CD4-positive, alpha-beta T cell (primary cell): Measurements from ENCODE around the gene WFDC6. TPM values are rescaled to one million over a fixed set of nuclear protein-coding genes. Genes with fewer than 3 reads are reported as not detected.
"Not testable (repeated sequence)": the region's sequence is repeated elsewhere in the genome, so short reads cannot be mapped to it uniquely, and the experiment has no call there.

Experiments used
- ATAC-seq: fragments of 200-7000 bp; cut with Tn5 transposase; one replicate; pipeline ENCODE4 v1.10.0; 2022; ENCODE audit warnings: mild to moderate bottlenecking; ENCODE audit not compliant: poor library complexity
- CTCF ChIA-PET: fragments of 350-600 bp; sonication (Branson Sonifier 250); formaldehyde crosslinking; loops from one replicate; lab custom pipeline; 2021; ENCODE audit warnings: antibody characterized with exemption, inconsistent platforms; lab: Charles Lee
- POLR2A ChIA-PET: fragments of 350-600 bp; sonication (Branson Sonifier 250); formaldehyde crosslinking; loops from one replicate; lab custom pipeline; 2021; ENCODE audit warnings: antibody characterized with exemption, inconsistent platforms; lab: Charles Lee
- DNase-seq, 14 experiments: peaks; one replicate each; pipeline ENCODE4 v3.0.0-alpha.2; 2013 to 2020; ENCODE audit warnings: mixed read lengths in 2 of 14
- H3K27ac ChIP-seq, 2 donors: one replicate each; pipeline versions ENCODE4 v1.5.1 to v1.7.0; 2013; ENCODE audit warnings: low read length in 2 of 2, low read depth in 1 of 2, mild to moderate bottlenecking in 1 of 2
- H3K27me3 ChIP-seq, 2 experiments: 1 replicate in 1 of 2; 2 replicates in 1 of 2; pipeline versions ENCODE4 v1.6.1 to v1.7.0; 2013; ENCODE audit warnings: low read length in 2 of 2, control low read depth in 1 of 2, mild to moderate bottlenecking in 1 of 2, moderate library complexity in 1 of 2; ENCODE audit not compliant: insufficient read depth in 2 of 2, control insufficient read depth in 1 of 2
- H3K36me3 ChIP-seq: one replicate; pipeline ENCODE4 v1.6.1; 2013; ENCODE audit warnings: low read length, control low read depth; ENCODE audit not compliant: insufficient read depth
- H3K4me1 ChIP-seq: one replicate; pipeline ENCODE4 v1.6.1; 2013; ENCODE audit warnings: low read length, control low read depth; ENCODE audit not compliant: insufficient read depth
- H3K4me3 ChIP-seq: one replicate; pipeline ENCODE4 v1.5.1; 2013; ENCODE audit warnings: mild to moderate bottlenecking, low read length, moderate library complexity
- H3K9me3 ChIP-seq, 2 experiments: 1 replicate in 1 of 2; 2 replicates in 1 of 2; pipeline versions ENCODE4 v1.6.1 to v1.7.0; 2013; ENCODE audit warnings: low read length in 2 of 2, mild to moderate bottlenecking in 2 of 2, control low read depth in 1 of 2, moderate library complexity in 1 of 2; ENCODE audit not compliant: control insufficient read depth in 1 of 2, insufficient read depth in 1 of 2
- H3K27ac Mint-ChIP-seq: one replicate; pipeline ENCODE4 v1.8.0; 2020; ENCODE audit warnings: mixed read lengths
- H3K27me3 Mint-ChIP-seq: one replicate; pipeline ENCODE4 v1.8.0; 2021; ENCODE audit warnings: mixed read lengths
- H3K36me3 Mint-ChIP-seq: one replicate; pipeline ENCODE4 v1.8.0; 2021; ENCODE audit warnings: low read depth, mixed read lengths
- H3K4me1 Mint-ChIP-seq: one replicate; pipeline ENCODE4 v1.8.0; 2021; ENCODE audit warnings: low read depth, mixed read lengths
- H3K4me3 Mint-ChIP-seq: one replicate; pipeline ENCODE4 v1.8.0; 2020; ENCODE audit warnings: mild to moderate bottlenecking, mixed read lengths
- H3K9me3 Mint-ChIP-seq: one replicate; pipeline ENCODE4 v1.8.0; 2020; ENCODE audit warnings: mixed read lengths
- CTCF ChIP-seq: fragments of 200-600 bp; IDR thresholded peaks from one replicate; pipeline ENCODE4 v1.8.0; 2022; ENCODE audit warnings: antibody characterized with exemption, mild to moderate bottlenecking
- intact Hi-C, 2 experiments: fragments of 100-400 bp; cut with DNase I in 1 of 2; cut with micrococcal nuclease in 1 of 2; formaldehyde crosslinking; loops; one replicate each; pipeline versions ENCODE4 v1.15.1 to v1.9.0; 2023 to 2025; cut with DNase I, micrococcal nuclease
- polyA plus RNA-seq, 2 donors: library from polyadenylated mRNA; unstranded; fragments of 120-200 nt; gene quantifications; one replicate each; pipeline ENCODE4 v1.2.1, GENCODE V29; 2013
- total RNA-seq, 174 experiments: library from RNA in 2 of 174; stranded (reverse) in 2 of 174; gene quantifications; one replicate each; pipeline ENCODE4 v1.2.3 and lab custom pipeline; 2021 to 2026

WFDC6 gene
- total RNA-seq (not detected), total RNA-seq (lab: John Stamatoyannopoulos, UW) (0 reads per million in 172 experiments)
- polyA plus RNA-seq (2013, experiment 1 of 2) = not detected
- not detected for polyA plus RNA-seq (2013, experiment 2 of 2)

GRCh38 chr20:45539382-45539781 lies at the start of gene WFDC6:
Gene WFDC6 (minus strand): TSS chr20:45539482. CDS start chr20:45539407, 75 bp downstream.
- DNase-seq = no peak
- ChIA-PET POLR2A (no interaction called here), CTCF (no interaction called here)
- no peak for TF ChIP-seq CTCF
- Histone ChIP-seq H3K27ac (no peak within 1 kb of the TSS), H3K36me3 (no peaks in the 10 kb centered on the region), H3K4me3 (no peak within 1 kb of the TSS), H3K4me1 (no peaks in the 10 kb centered on the region), H3K27me3 (peaks cover 22 to 29% of the 10 kb centered on the region in 2 experiments), H3K9me3 (no peaks in the 10 kb centered on the region)
- Mint-ChIP-seq H3K4me1 (no peaks in the 10 kb centered on the region), H3K27ac (no peak within 1 kb of the TSS), H3K4me3 (no peak within 1 kb of the TSS), H3K9me3 (no peaks in the 10 kb centered on the region), H3K36me3 (no peaks in the 10 kb centered on the region), H3K27me3 (peaks cover 33% of the 10 kb centered on the region)
- no peak for ATAC-seq
- intact Hi-C loops = no loop called here

GRCh38 chr20:45588800-45589199 lies 49.5 kb upstream of the WFDC6 start:
- CTCF ChIA-PET = no interaction called here
- no peaks in the 10 kb centered on the region for H3K27me3 ChIP-seq
- ATAC-seq = no peak

DNA sequence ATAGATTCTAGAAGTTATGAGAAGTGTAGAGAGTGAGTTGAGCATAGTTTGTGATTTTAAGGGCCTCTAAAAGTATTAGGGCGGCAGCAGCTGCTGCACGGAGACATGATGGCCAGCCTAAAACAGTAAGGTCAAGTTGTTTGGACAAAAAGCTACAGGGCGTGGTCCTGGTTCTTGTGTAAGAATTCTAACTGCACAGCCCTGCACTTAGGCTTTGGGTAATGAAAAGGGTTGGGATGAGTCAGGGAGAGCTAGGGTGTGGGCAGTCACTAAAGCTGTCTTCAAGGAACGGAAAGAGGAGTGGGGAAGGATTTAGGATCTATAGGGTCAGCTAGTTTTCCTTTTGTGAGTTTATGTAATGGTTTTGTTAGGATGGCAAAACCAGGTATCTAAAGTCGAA lies 46.7 kb upstream of the WFDC6 start:
- H3K4me1 ChIP-seq, H3K4me3 ChIP-seq, H3K27ac ChIP-seq, H3K27me3 ChIP-seq, H3K9me3 Mint-ChIP-seq, H3K4me1 Mint-ChIP-seq, H3K9me3 ChIP-seq, H3K27ac Mint-ChIP-seq, CTCF ChIA-PET, H3K36me3 ChIP-seq, H3K36me3 Mint-ChIP-seq, intact Hi-C loops, H3K4me3 Mint-ChIP-seq, ATAC-seq, DNase-seq, POLR2A ChIA-PET: not testable (repeated sequence)
- H3K27me3 Mint-ChIP-seq = peaks cover 26% of the 10 kb centered on the region

More at GRCh38 chr20:45588800-45589199, 49.5 kb upstream of the WFDC6 start:
- no peaks in the 10 kb centered on the region for H3K9me3 Mint-ChIP-seq
- POLR2A ChIA-PET = no interaction called here
- TF ChIP-seq CTCF = no peak
- H3K27ac Mint-ChIP-seq = no peak overlapping the region
- peaks cover 36% of the 10 kb centered on the region for H3K27me3 Mint-ChIP-seq
- Histone ChIP-seq H3K9me3 (no peaks in the 10 kb centered on the region), H3K4me1 (no peaks in the 10 kb centered on the region), H3K4me3 (no peak overlapping the region), H3K27ac (no peak overlapping the region), H3K36me3 (no peaks in the 10 kb centered on the region)
- H3K4me1 Mint-ChIP-seq = no peaks in the 10 kb centered on the region
- no peak overlapping the region for H3K4me3 Mint-ChIP-seq
- no peaks in the 10 kb centered on the region for H3K36me3 Mint-ChIP-seq
- intact Hi-C loops = no loop called here
- DNase-seq = no peak

DNA sequence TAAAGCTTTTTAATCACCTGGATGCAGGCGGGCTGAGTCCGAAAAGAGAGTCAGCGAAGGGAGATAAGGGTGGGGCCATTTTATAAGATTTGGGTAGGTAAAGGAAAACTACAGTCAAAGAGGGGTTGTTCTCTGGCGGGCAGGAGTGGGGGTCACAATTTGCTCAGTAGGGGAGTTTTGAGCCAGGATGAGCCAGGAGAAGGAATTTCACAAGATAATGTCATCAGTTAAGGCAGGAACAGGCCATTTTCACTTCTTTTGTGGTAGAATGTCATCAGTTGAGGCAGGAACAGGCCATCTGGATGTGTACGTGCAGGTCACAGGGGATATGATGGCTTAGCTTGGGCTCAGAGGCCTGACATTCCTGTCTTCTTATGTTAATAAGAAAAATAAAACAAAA lies 45.0 kb upstream of the WFDC6 start:
- DNase-seq, H3K4me1 ChIP-seq, H3K36me3 Mint-ChIP-seq, H3K9me3 Mint-ChIP-seq, H3K36me3 ChIP-seq, ATAC-seq, H3K27ac Mint-ChIP-seq, H3K4me3 Mint-ChIP-seq, H3K9me3 ChIP-seq, H3K4me1 Mint-ChIP-seq, H3K4me3 ChIP-seq, CTCF ChIA-PET, POLR2A ChIA-PET, H3K27ac ChIP-seq, intact Hi-C loops: not testable (repeated sequence)
- H3K27me3 Mint-ChIP-seq = peaks cover 29% of the 10 kb centered on the region
- H3K27me3 ChIP-seq = peaks cover 5 to 11% of the 10 kb centered on the region in 2 experiments
